Stimulated activated CD8-positive, alpha-beta memory T cell treated with anti-CD3 and anti-CD28 coated beads, Interleukin-7, amount 100 ng/mL, for 48 hours (primary cell): ENCODE data around the gene KCNN3.
"Not testable (repeated sequence)": the region's sequence is repeated elsewhere in the genome, so short reads cannot be mapped to it uniquely, and the experiment has no call there.

Source experiments
- DNase-seq, 2 donors: peaks; one replicate each; pipeline ENCODE4 v3.0.0-alpha.2; 2020; ENCODE audit warnings: low read depth in 1 of 2; ENCODE audit errors: extremely low read depth in 1 of 2

KCNN3 gene

GRCh38 chr1:154672245-154672644 is 197.8 kb downstream of the KCNN3 start:
- DNase-seq, result not testable (repeated sequence)

- not testable (repeated sequence) for DNase-seq
These were observed 198.7 kb downstream of the KCNN3 start for GRCh38 chr1:154671412-154671811.

GRCh38 chr1:154670310-154671270 is 199.5 kb downstream of the KCNN3 start:
- DNase-seq, result not testable (repeated sequence)

GRCh38 chr1:154669464-154670282 is 200.4 kb downstream of the KCNN3 start:
- peak; percentile 33 to 52 for DNase-seq

GRCh38 chr1:154666051-154666790 is 203.9 kb downstream of the KCNN3 start:
- DNase-seq, result no peak

- no peak for DNase-seq
These were observed 205.6 kb downstream of the KCNN3 start for GRCh38 chr1:154664331-154665002.

GRCh38 chr1:154663471-154664060 is 206.5 kb downstream of the KCNN3 start:
- DNase-seq, result no peak

GRCh38 chr1:154661110-154661509 is 209.0 kb downstream of the KCNN3 start:
- no peak for DNase-seq

GRCh38 chr1:154659823-154660592 is 210.1 kb downstream of the KCNN3 start:
- no peak for DNase-seq

GRCh38 chr1:154657556-154657955 is 212.5 kb downstream of the KCNN3 start:
- no peak for DNase-seq

- DNase-seq, result no peak
These were observed 217.2 kb downstream of the KCNN3 start for GRCh38 chr1:154652893-154653292.
